Smooth muscle cell (in vitro differentiated cells): ENCODE measurements around the gene RALGAPA2. TPM values are rescaled to one million over a fixed set of nuclear protein-coding genes. Genes with fewer than 3 reads are reported as not detected.

Experiments used
- DNase-seq: peaks from one replicate; lab custom pipeline; 2025; ENCODE audit not compliant: unreplicated experiment; lab: John Stamatoyannopoulos, UW
- H2AFZ ChIP-seq: fragments of 200-600 bp; sonication (generic); 2 replicates; pipeline ENCODE4 v1.6.0; 2016; ENCODE audit warnings: antibody characterized with exemption, low read depth, mild to moderate bottlenecking
- H3F3A ChIP-seq: fragments of 200-600 bp; sonication (generic); 2 replicates; pipeline ENCODE4 v1.6.0; 2017; ENCODE audit warnings: antibody characterized with exemption, low read depth
- H3K27ac ChIP-seq: fragments of 200-600 bp; sonication (generic); 2 replicates; pipeline ENCODE4 v1.5.1; 2016; ENCODE audit warnings: low read depth, mild to moderate bottlenecking
- H3K27me3 ChIP-seq: fragments of 200-600 bp; sonication (generic); 2 replicates; pipeline ENCODE4 v1.6.1; 2016; ENCODE audit warnings: low read depth, mild to moderate bottlenecking
- H3K36me3 ChIP-seq: fragments of 200-600 bp; sonication (generic); 2 replicates; pipeline ENCODE4 v1.5.1; 2016; ENCODE audit warnings: low read depth
- H3K4me1 ChIP-seq: fragments of 200-600 bp; sonication (generic); 2 replicates; pipeline ENCODE4 v1.5.1; 2016; ENCODE audit warnings: low read depth
- H3K4me2 ChIP-seq: fragments of 200-600 bp; sonication (generic); 2 replicates; pipeline ENCODE4 v1.6.0; 2016; ENCODE audit warnings: mild to moderate bottlenecking
- H3K4me3 ChIP-seq: fragments of 200-600 bp; sonication (generic); 2 replicates; pipeline ENCODE4 v1.5.1; 2016; ENCODE audit warnings: mild to moderate bottlenecking
- H3K79me2 ChIP-seq: fragments of 200-600 bp; sonication (generic); 2 replicates; pipeline ENCODE4 v1.6.0; 2016; ENCODE audit warnings: low read depth, mild to moderate bottlenecking
- H3K9ac ChIP-seq: fragments of 200-600 bp; sonication (generic); 2 replicates; pipeline ENCODE4 v1.6.0; 2016; ENCODE audit warnings: low read depth
- H3K9me3 ChIP-seq: fragments of 200-600 bp; sonication (generic); replicated peaks from 2 replicates; pipeline ENCODE4 v1.5.1; 2016; ENCODE audit warnings: low read depth
- H4K20me1 ChIP-seq: fragments of 200-600 bp; sonication (generic); 2 replicates; pipeline ENCODE4 v1.6.0; 2016; ENCODE audit warnings: low read depth
- WGBS: methylation state at CpG from one replicate; pipeline ENCODE4 v1.1.7; 2016; ENCODE audit warnings: low lambda C conversion rate; 5-methylcytosine and 5-hydroxymethylcytosine counted together
- polyA plus RNA-seq: library from polyadenylated mRNA; unstranded; fragments of >200 nt; fragmentation: Nextera tagmentation; extraction: Ambion mirVana; gene quantifications from 2 replicates; pipeline ENCODE4 v1.2.1, GENCODE V29; 2016
- total RNA-seq: library from RNA; depleted of rRNA; stranded (reverse); fragments of >200 nt; gene quantifications from 2 replicates; pipeline ENCODE4 v1.2.3, GENCODE V29; 2014
- TF ChIP-seq, protein P1 (sequence below): fragments of 200-600 bp; sonication (generic); IDR thresholded peaks from 2 replicates; pipeline ENCODE4 v1.5.1; 2017; ENCODE audit warnings: borderline replicate concordance, mild to moderate bottlenecking, antibody characterized with exemption; ENCODE audit not compliant: insufficient read depth, poor library complexity, severe bottlenecking

The RALGAPA2 gene
- total and polyA plus RNA-seq, 2 experiments from 2014 or later = 3.5 to 6.2 TPM

DNA sequence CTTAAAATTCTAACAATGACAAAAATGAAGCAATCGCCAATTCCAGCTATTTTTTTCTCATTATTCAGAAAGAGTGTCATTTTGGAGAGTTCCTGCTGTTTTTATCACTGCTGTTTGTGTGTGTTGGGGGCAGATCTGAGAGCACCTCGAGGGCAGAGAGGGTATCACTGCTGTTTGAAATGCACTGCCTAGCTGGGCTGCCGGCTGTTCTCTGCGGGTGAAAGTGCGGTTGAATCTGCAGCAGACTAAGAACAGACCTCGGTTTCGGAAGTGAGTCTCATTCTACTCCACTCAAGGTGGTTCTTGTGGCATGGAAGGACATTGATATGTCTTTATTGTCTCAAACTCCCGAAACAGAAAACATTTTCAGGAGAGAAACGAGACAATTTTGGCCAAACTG, 326.3 kb downstream of the RALGAPA2 start:
- no peak for DNase-seq
- Histone ChIP-seq H3K4me3 (no peak overlapping the region), H2AFZ (no peak overlapping the region), H3K79me2 (no peaks in the 10 kb centered on the region), H3K9ac (no peak overlapping the region), H3K27ac (no peak overlapping the region), H3K36me3 (no peaks in the 10 kb centered on the region), H4K20me1 (no peaks in the 10 kb centered on the region), H3F3A (no peaks in the 10 kb centered on the region), H3K4me2 (no peak overlapping the region), H3K27me3 (peaks cover 9% of the 10 kb centered on the region), H3K9me3 (no peaks in the 10 kb centered on the region), H3K4me1 (no peaks in the 10 kb centered on the region)
- TF ChIP-seq, protein P1, sequence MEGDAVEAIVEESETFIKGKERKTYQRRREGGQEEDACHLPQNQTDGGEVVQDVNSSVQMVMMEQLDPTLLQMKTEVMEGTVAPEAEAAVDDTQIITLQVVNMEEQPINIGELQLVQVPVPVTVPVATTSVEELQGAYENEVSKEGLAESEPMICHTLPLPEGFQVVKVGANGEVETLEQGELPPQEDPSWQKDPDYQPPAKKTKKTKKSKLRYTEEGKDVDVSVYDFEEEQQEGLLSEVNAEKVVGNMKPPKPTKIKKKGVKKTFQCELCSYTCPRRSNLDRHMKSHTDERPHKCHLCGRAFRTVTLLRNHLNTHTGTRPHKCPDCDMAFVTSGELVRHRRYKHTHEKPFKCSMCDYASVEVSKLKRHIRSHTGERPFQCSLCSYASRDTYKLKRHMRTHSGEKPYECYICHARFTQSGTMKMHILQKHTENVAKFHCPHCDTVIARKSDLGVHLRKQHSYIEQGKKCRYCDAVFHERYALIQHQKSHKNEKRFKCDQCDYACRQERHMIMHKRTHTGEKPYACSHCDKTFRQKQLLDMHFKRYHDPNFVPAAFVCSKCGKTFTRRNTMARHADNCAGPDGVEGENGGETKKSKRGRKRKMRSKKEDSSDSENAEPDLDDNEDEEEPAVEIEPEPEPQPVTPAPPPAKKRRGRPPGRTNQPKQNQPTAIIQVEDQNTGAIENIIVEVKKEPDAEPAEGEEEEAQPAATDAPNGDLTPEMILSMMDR = no peak
- 85% methylated on average over 9 of the region's 9 CpGs for WGBS

DNA sequence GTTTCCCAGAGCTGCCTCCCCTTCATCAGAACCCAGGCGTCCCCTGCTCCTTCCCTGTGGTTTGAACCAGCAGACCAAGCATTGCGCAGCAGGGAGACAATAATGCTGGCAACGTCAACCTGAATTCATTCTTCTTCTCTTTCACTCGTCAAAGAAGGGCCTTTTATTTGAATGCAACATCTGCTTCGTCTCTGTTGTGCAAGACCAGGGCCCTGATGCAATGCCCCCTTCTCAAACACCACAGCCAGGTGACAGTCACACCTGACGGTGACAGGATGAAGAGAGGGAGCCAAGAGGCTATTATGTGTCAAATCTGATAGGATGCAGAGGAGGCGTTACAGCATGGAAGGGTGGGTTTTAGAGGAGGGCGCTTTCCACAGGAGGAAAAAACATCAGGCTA, 336.6 kb downstream of the RALGAPA2 start:
- Histone ChIP-seq H3K4me2 (no peak overlapping the region), H3K9ac (no peak overlapping the region), H3K79me2 (no peaks in the 10 kb centered on the region), H3K27ac (no peak overlapping the region), H3K9me3 (no peaks in the 10 kb centered on the region), H3K4me3 (no peak overlapping the region), H3K36me3 (no peaks in the 10 kb centered on the region), H2AFZ (no peak overlapping the region), H3K27me3 (peaks cover 61% of the 10 kb centered on the region), H4K20me1 (no peaks in the 10 kb centered on the region), H3F3A (no peaks in the 10 kb centered on the region), H3K4me1 (no peaks in the 10 kb centered on the region)
- TF ChIP-seq, protein P1 = no peak
- WGBS = 89% methylated on average over 8 of the region's 8 CpGs
- no peak for DNase-seq

DNA sequence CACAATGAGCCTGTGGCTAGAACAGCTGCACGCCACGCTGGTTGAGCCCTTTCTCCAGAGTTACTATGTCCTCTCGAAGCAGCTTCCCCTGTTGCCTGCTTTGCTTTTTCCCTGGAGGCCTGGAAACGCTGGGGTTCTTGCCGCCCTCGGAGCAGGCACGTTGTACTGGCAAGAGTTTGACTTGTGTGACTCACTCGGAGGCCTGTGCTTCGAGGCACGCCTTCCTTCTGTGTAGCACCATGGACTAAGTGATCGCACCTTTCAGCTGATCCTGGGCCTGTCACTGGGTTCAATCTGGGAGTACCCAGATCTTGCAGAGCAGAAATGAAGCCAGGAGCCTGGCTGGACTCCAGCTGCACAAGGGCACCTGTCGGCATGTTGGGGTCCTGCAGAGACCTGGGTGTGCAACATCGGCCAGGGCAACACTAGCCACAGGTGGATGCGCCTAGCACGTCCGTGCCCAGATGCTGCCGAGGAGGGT, 339.3 kb downstream of the RALGAPA2 start:
- no peak overlapping the region for H3K9ac ChIP-seq
- no peak overlapping the region for H2AFZ ChIP-seq
- H3F3A ChIP-seq = no peaks in the 10 kb centered on the region
- TF ChIP-seq, protein P1 = no peak
- 54% methylated on average over 17 of the region's 17 CpGs for WGBS
- H3K27me3 ChIP-seq = peaks cover 86% of the 10 kb centered on the region
- no peaks in the 10 kb centered on the region for H4K20me1 ChIP-seq
- no peak for DNase-seq
- no peaks in the 10 kb centered on the region for H3K9me3 ChIP-seq
- H3K27ac ChIP-seq = no peak overlapping the region
- no peak overlapping the region for H3K4me3 ChIP-seq
- H3K4me2 ChIP-seq = no peak overlapping the region
- H3K4me1 ChIP-seq = no peaks in the 10 kb centered on the region
- H3K36me3 ChIP-seq = no peaks in the 10 kb centered on the region
- H3K79me2 ChIP-seq = no peaks in the 10 kb centered on the region

DNA sequence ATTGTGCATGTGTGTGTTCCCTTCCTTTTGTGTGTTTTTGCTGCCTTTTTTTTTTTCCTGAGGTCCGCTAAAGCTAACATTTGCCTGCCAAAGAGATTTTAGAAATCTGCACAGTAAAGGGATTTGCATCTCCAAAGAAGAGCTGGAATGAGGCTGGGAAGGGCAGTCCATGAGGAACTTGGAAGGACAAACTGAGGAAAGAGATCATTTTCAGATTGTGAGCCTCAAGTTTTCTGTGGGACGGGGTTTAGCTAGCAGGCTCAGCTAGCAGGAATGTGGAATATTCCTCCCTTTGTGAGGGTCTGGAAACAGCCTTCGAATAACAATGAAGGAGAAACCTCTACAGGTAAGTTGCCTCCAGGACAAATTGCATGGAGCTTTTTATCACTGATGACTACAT, 340.8 kb downstream of the RALGAPA2 start:
- H4K20me1 ChIP-seq = no peaks in the 10 kb centered on the region
- H3K4me2 ChIP-seq = no peak overlapping the region
- H3K9ac ChIP-seq = no peak overlapping the region
- no peaks in the 10 kb centered on the region for H3K79me2 ChIP-seq
- no peak overlapping the region for H2AFZ ChIP-seq
- no peak overlapping the region for H3K4me3 ChIP-seq
- H3K27me3 ChIP-seq = peaks cover 97% of the 10 kb centered on the region
- no peaks in the 10 kb centered on the region for H3K36me3 ChIP-seq
- no peaks in the 10 kb centered on the region for H3K9me3 ChIP-seq
- DNase-seq = no peak
- H3F3A ChIP-seq = no peaks in the 10 kb centered on the region
- H3K4me1 ChIP-seq = peaks cover 6% of the 10 kb centered on the region
- 9% methylated on average over 3 of the region's 3 CpGs for WGBS
- H3K27ac ChIP-seq = no peak overlapping the region
- TF ChIP-seq, protein P1 = no peak
